ENCODE data around the gene ERAS. TPM values are rescaled to one million over a fixed set of nuclear protein-coding genes. Genes with fewer than 3 reads are reported as not detected.

The ERAS gene
- total RNA-seq, 4 donors from 2014 or later, result not detected

DNA sequence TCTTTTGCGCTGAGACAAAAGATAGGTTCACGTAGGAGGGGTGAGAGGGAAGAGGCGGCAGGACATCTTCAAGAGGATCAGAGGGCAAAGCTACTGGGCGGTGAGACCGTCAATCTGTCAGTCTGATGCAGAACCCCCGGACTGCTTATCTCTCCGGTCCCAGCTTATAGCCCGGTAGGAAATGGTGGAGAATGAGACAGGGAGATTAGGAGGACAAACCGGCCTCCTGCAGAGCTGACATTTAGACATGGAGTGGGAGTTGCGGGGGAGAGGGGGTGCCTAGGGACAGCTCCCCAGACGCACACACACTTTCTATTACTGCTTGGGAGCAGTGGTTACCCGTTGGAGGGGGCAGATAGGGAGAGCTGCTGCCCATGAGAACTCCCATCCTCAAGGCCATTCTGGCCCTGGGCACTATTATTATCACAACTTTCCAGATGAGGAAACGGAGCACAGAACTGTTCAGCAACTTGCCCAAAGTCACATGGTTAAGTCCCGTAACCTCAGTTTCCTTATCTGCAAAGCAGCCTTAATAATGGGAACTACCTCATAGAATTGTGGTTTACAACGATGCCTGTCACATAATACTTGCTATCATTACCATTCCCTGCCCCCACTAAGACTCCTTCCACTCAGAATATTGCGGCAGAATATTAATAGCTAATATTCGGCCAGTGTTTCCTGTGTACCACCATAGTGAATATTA, 25.6 kb upstream of the ERAS start:
- Histone ChIP-seq H3K4me3 (peak overlapping the region; percentile 54 to 81 (median 69)), H3K9me3 (no peaks in the 10 kb centered on the region), H3K27me3 (no peaks in the 10 kb centered on the region), H3K27ac (peak overlapping the region; percentile 88 to 94 (median 93)), H3K36me3 (peaks cover 0 to 6% (median 0%) of the 10 kb centered on the region in 3 donors), H3K4me1 (no peaks in the 10 kb centered on the region)
- DNase-seq, result no peak
- no peak for TF ChIP-seq POLR2A (IDR thresholded peaks at IDR 0.05)
- TF ChIP-seq, protein P1, sequence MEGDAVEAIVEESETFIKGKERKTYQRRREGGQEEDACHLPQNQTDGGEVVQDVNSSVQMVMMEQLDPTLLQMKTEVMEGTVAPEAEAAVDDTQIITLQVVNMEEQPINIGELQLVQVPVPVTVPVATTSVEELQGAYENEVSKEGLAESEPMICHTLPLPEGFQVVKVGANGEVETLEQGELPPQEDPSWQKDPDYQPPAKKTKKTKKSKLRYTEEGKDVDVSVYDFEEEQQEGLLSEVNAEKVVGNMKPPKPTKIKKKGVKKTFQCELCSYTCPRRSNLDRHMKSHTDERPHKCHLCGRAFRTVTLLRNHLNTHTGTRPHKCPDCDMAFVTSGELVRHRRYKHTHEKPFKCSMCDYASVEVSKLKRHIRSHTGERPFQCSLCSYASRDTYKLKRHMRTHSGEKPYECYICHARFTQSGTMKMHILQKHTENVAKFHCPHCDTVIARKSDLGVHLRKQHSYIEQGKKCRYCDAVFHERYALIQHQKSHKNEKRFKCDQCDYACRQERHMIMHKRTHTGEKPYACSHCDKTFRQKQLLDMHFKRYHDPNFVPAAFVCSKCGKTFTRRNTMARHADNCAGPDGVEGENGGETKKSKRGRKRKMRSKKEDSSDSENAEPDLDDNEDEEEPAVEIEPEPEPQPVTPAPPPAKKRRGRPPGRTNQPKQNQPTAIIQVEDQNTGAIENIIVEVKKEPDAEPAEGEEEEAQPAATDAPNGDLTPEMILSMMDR (IDR thresholded peaks at IDR 0.05), result peak in 1 of 6 experiments; percentile 3

DNA sequence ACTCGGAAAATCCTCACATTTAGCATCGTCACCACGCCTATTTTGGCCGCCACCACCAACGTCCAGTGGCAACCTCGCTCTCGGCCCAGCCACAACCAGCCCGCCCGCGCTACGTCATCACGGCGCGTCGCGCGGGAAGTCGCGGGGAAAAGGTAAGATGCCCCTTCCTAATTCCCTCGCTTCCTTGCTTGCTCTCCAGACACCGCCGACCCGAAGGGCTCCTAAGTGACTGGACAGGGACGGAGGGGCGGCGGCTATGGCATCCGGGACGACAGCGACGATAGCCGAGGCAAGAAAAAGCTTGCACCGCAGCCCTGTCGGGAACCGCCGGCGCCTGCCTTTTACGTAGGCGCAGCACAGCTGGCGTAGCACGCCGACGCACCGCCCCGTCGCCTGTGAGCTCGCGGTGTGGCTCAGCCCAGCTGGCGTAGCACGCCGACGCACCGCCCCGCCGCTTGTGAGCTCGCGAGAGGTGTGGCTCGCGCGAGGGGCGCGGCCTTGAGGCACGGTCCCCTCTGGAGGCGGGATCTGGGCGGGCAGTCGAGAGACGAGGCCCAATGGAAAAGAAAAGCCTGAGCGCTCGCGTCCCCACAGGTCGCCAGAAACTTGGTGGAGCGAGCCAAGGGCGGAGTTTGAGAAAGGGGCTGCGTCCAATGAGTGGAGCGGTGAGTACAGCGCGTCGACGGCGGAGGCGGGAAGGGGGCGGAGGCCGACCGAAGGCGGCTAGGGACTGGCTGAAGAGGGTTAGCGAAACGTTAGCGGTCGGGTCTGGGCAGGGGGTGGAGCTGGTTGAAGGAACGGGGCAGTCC, 24.8 kb upstream of the ERAS start, which contains the start of gene HDAC6:
TSS of gene HDAC6 (plus strand) at position 788 of the 809 bp plus-strand sequence. CDS start 626 bp downstream, outside the sequence.
- peak within 1 kb of the TSS; percentile 88 to 99 (median 96) for H3K27ac ChIP-seq
- H3K27me3 ChIP-seq, result no peaks in the 10 kb centered on the region
- peak in 1 of 2 donors; percentile 31 for TF ChIP-seq POLR2A (IDR thresholded peaks at IDR 0.05)
- TF ChIP-seq, protein P1 (IDR thresholded peaks at IDR 0.05), result no peak
- H3K36me3 ChIP-seq, result peaks cover 0 to 6% (median 0%) of the 10 kb centered on the region in 3 donors
- no peaks in the 10 kb centered on the region for H3K9me3 ChIP-seq
- H3K4me3 ChIP-seq, result peak within 1 kb of the TSS; percentile 54 to 81 (median 69)
- peak; percentile 92 to 98 (median 94) for DNase-seq
- no peaks in the 10 kb centered on the region for H3K4me1 ChIP-seq

DNA sequence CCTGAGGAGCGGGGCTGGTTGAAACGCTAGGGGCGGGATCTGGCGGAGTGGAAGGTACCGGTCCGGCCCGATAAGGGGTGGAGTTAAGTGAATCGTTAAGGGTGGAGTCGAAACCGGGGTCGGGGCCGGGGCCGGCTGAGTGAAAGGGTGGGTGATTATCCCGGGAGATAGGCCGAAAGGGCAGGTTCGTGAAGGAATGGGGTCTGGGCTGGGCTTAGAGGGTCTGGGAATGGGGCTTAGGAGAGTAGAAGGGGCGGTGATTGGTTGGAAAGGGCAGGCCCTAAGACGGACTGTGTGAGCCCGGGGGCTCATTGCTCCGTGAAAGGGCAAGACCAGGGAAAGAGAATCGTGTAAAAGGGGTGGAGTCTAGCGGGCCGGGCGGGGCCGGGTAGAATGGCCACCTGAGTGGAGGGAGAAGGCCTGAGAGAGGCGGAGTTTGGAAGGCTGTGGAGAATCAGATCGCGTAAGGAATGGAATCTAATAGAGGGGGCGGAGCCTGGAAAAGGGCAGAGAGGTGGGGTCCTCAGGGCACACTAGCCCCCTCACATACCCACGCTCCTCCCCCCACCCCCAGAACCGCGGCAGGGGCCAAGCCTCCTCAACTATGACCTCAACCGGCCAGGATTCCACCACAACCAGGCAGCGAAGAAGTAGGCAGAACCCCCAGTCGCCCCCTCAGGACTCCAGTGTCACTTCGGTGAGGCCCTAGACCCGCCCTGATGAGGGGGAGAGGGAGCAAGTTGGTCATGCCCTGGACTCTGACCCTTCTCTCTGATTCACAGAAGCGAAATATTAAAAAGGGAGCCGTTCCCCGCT, 24.0 kb upstream of the ERAS start:
- H3K9me3 ChIP-seq, result no peaks in the 10 kb centered on the region
- H3K4me1 ChIP-seq, result no peaks in the 10 kb centered on the region
- no peaks in the 10 kb centered on the region for H3K27me3 ChIP-seq
- peak overlapping the region; percentile 50 to 73 (median 58) for H3K4me3 ChIP-seq
- H3K27ac ChIP-seq, result peak overlapping the region; percentile 84 to 99 (median 96)
- TF ChIP-seq, protein P1 (IDR thresholded peaks at IDR 0.05), result no peak
- peak; percentile 64 to 73 for TF ChIP-seq POLR2A (IDR thresholded peaks at IDR 0.05)
- peaks cover 0 to 6% (median 0%) of the 10 kb centered on the region in 3 donors for H3K36me3 ChIP-seq
- DNase-seq, result peak; percentile 80 to 94 (median 90)

DNA sequence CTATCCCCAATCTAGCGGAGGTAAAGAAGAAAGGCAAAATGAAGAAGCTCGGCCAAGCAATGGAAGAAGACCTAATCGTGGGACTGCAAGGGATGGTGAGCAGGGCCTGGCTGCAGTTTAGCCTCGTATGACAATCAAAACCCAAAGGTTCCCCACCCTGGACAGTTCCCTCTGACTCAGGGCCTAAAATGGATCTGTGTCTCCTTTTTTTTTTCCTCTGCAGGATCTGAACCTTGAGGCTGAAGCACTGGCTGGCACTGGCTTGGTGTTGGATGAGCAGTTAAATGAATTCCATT, 23.5 kb upstream of the ERAS start:
- Histone ChIP-seq H3K27me3 (no peaks in the 10 kb centered on the region), H3K4me3 (peak overlapping the region; percentile 50 to 73 (median 58))

More for the DNA sequence above, 23.5 kb upstream of the ERAS start:
- H3K36me3 ChIP-seq, result peaks cover 0 to 6% (median 0%) of the 10 kb centered on the region in 3 donors
- H3K4me1 ChIP-seq, result no peaks in the 10 kb centered on the region
- no peak for DNase-seq
- TF ChIP-seq, protein P1 (IDR thresholded peaks at IDR 0.05), result no peak
- TF ChIP-seq POLR2A (IDR thresholded peaks at IDR 0.05), result no peak
- H3K9me3 ChIP-seq, result no peaks in the 10 kb centered on the region
- H3K27ac ChIP-seq, result peak overlapping the region; percentile 84 to 99 (median 96)

Data from Peyer's patch (tissue), 4 donors.